Peyer's patch (tissue), 4 donors: ENCODE data around the gene HOXD9.

Source experiments
- CTCF ChIP-seq, 6 experiments: fragments of 450-650 bp in 4 of 6; fragments of 200-600 bp in 2 of 6; sonication (generic) in 1 of 6; IDR thresholded peaks; one replicate each; pipeline ENCODE4 v1.5.1; 2017 to 2019; ENCODE audit warnings: antibody characterized with exemption in 6 of 6, mild to moderate bottlenecking in 3 of 6, moderate library complexity in 1 of 6
- POLR2A ChIP-seq, 2 donors: fragments of 450-650 bp; IDR thresholded peaks; one replicate each; pipeline ENCODE4 v1.5.1; 2017; ENCODE audit warnings: antibody characterized with exemption in 2 of 2, mild to moderate bottlenecking in 2 of 2, moderate library complexity in 2 of 2

GRCh38 chr2:176117162-176117822, 5.2 kb upstream of the HOXD9 start:
- TF ChIP-seq CTCF (IDR thresholded peaks at IDR 0.05) (no peak), POLR2A (IDR thresholded peaks at IDR 0.05) (no peak)
